Measurements from ENCODE around the gene DIDO1. TPM values are rescaled to one million over a fixed set of nuclear protein-coding genes. Genes with fewer than 3 reads are reported as not detected.
"Not testable (repeated sequence)": the region's sequence is repeated elsewhere in the genome, so short reads cannot be mapped to it uniquely, and the experiment has no call there.

The DIDO1 gene
- total and polyA plus RNA-seq, 2 of the 4 experiments (the other 2 are of a cell fraction): 21.8 to 28.1 TPM

DNA sequence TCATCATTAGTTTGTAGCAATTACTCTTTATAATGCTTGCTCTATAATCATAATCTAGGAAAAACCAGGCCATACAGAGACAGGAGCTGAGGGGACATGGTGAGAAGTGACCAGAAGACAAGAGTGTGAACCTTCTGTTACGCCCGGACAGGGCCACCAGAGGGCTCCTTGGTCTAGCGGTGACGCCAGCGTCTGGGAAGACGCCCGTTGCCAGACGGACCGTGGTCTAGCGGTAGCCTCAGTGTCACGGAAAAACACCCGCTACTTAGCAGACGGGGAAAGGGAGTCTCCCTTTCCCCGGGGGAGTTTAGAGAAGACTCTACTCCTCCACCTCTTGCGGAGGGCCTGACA, 52.6 kb downstream of the DIDO1 start:
- H3K4me3 ChIP-seq (ENCODE audit: insufficient read depth, low read depth, low read length); H3K56ac ChIP-seq (ENCODE audit: extremely low read depth, insufficient read depth, low read length); H3K4ac ChIP-seq (ENCODE audit: low read depth, low read length); H3K23ac ChIP-seq (ENCODE audit: low read depth, low read length); H2BK15ac ChIP-seq (ENCODE audit: low read depth, low read length); H4K5ac ChIP-seq (ENCODE audit: low read depth, low read length); H2AK9ac ChIP-seq (replicated peaks; ENCODE audit: low read depth, low read length, poor library complexity); H3K4me1 ChIP-seq (ENCODE audit: control insufficient read depth, insufficient read depth, low read length); H4K8ac ChIP-seq (ENCODE audit: low read depth in 2 of 2, low read length in 2 of 2); H2BK5ac ChIP-seq (ENCODE audit: low read depth, low read length, poor library complexity, severe bottlenecking); H3K18ac ChIP-seq (ENCODE audit: low read depth, low read length); H2AK5ac ChIP-seq (ENCODE audit: low read depth, low read length); H3K9me1 ChIP-seq (ENCODE audit: insufficient read depth, low read length); H3K14ac ChIP-seq (replicated peaks; ENCODE audit: low read depth, low read length); dilution Hi-C loops (cut with HindIII; ENCODE audit: low sequenced_read_pairs, unreplicated experiment); H4K91ac ChIP-seq (ENCODE audit: insufficient read depth, low read depth, low read length); H3K27me3 ChIP-seq (ENCODE audit: control insufficient read depth, insufficient read depth, low read length); H3K9me3 ChIP-seq (ENCODE audit: control insufficient read depth, insufficient read depth, low read length); POLR2A ChIA-PET (ENCODE audit: unreplicated experiment); H3K79me1 ChIP-seq (ENCODE audit: low read depth in 1 of 2, low read length in 2 of 2); H3K36me3 ChIP-seq (ENCODE audit: control insufficient read depth, insufficient read depth, low read length); BruUV-seq (replicated peaks); H2AFZ ChIP-seq (replicated peaks; ENCODE audit: low read length, poor library complexity); ATAC-seq (ENCODE audit: low read depth); H3K9ac ChIP-seq (ENCODE audit: low read depth, low read length); H2BK20ac ChIP-seq (ENCODE audit: low read depth, low read length); H3K4me2 ChIP-seq (ENCODE audit: low read depth, low read length); H4K20me1 ChIP-seq (ENCODE audit: insufficient read depth, low read length); H2BK120ac ChIP-seq (ENCODE audit: low read depth, low read length); H3K27ac ChIP-seq (ENCODE audit: insufficient read depth, low read length): not testable (repeated sequence)
- peak; percentile 42 for DNase-seq
- TF ChIP-seq RAD21 (IDR thresholded peaks at IDR 0.05; ENCODE audit: low read length) (peak; percentile 55), SMC3 (IDR thresholded peaks at IDR 0.05; ENCODE audit: low read depth, low read length) (peak; percentile 45; the same call in 1 of the 2 replicates)
- TF ChIP-seq, protein P1, sequence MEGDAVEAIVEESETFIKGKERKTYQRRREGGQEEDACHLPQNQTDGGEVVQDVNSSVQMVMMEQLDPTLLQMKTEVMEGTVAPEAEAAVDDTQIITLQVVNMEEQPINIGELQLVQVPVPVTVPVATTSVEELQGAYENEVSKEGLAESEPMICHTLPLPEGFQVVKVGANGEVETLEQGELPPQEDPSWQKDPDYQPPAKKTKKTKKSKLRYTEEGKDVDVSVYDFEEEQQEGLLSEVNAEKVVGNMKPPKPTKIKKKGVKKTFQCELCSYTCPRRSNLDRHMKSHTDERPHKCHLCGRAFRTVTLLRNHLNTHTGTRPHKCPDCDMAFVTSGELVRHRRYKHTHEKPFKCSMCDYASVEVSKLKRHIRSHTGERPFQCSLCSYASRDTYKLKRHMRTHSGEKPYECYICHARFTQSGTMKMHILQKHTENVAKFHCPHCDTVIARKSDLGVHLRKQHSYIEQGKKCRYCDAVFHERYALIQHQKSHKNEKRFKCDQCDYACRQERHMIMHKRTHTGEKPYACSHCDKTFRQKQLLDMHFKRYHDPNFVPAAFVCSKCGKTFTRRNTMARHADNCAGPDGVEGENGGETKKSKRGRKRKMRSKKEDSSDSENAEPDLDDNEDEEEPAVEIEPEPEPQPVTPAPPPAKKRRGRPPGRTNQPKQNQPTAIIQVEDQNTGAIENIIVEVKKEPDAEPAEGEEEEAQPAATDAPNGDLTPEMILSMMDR (conservative IDR thresholded peaks at IDR 0.05; ENCODE audit: low read depth, low read length): peak; percentile 50
- WGBS, 2 experiments (ENCODE audit: extremely low coverage in 2 of 2, insufficient read length in 1 of 2): 3% methylated on average over 7 of the region's 15 CpGs; no CpG with 5 or more reads in 1 of the 2 experiments
- in situ Hi-C loops (cut with MboI; ENCODE audit: low sequenced_read_pairs): loop anchor here (10.0 kb wide), 1 partner anchor 141 kb away; no protein-coding TSS in a partner anchor
- CTCF ChIA-PET: interaction anchor here (1.3 kb wide), 1 partner anchor 21 kb away, joined by 3 read pairs; no protein-coding TSS in a partner anchor
- intact Hi-C loops (cut with micrococcal nuclease): loop anchor here (1.0 kb wide), 1 partner anchor 136 kb away; no protein-coding TSS in a partner anchor

Measured in IMR-90 (cell line).